AG08396 (cell line): ENCODE measurements around the gene RRAD.
A peak's percentile ranks its signal among the peaks of the same experiment; 100 is the strongest.
"Not testable (repeated sequence)": the region's sequence is repeated elsewhere in the genome, so short reads cannot be mapped to it uniquely, and the experiment has no call there.

Experiments
- DNase-seq: peaks from one replicate; pipeline ENCODE4 v3.0.0; 2012; ENCODE audit warnings: low spot score, mixed read lengths

The RRAD gene

GRCh38 chr16:66925322-66925840 lies at the start of gene RRAD:
RRAD (minus strand) TSS chr16:66925535; CDS start chr16:66925179, 356 bp downstream.
- DNase-seq: peak; percentile 75

- DNase-seq: not testable (repeated sequence)
Measured at GRCh38 chr16:66974932-66975246, 49.6 kb upstream of the RRAD start.

- not testable (repeated sequence) for DNase-seq
Measured at GRCh38 chr16:66974156-66974931, 49.0 kb upstream of the RRAD start.

- DNase-seq: no peak
Measured at GRCh38 chr16:66973716-66974115, 48.4 kb upstream of the RRAD start.

GRCh38 chr16:66972983-66973382 lies 47.6 kb upstream of the RRAD start:
- no peak for DNase-seq

GRCh38 chr16:66970775-66971720 lies 45.7 kb upstream of the RRAD start:
- DNase-seq: peak; percentile 70

- no peak for DNase-seq
Measured at GRCh38 chr16:66968847-66969246, 43.5 kb upstream of the RRAD start.

- no peak for DNase-seq
Measured at GRCh38 chr16:66964049-66964448, 38.7 kb upstream of the RRAD start.

- no peak for DNase-seq
Measured at GRCh38 chr16:66961914-66962313, 36.6 kb upstream of the RRAD start.

GRCh38 chr16:66961065-66961744 lies 35.9 kb upstream of the RRAD start, which contains the start of gene CES3:
CES3 (plus strand) TSS chr16:66961266; CDS start chr16:66961308, 42 bp downstream.
- peak; percentile 77 for DNase-seq

- no peak for DNase-seq
Measured at GRCh38 chr16:66960270-66960669, 34.9 kb upstream of the RRAD start.

GRCh38 chr16:66959704-66960161 lies 34.4 kb upstream of the RRAD start:
- no peak for DNase-seq

GRCh38 chr16:66958857-66959703 lies 33.7 kb upstream of the RRAD start:
- no peak for DNase-seq

GRCh38 chr16:66956154-66956457 lies 30.8 kb upstream of the RRAD start:
- DNase-seq: not testable (repeated sequence)

GRCh38 chr16:66955363-66956153 lies 30.2 kb upstream of the RRAD start:
- not testable (repeated sequence) for DNase-seq

- DNase-seq: peak; percentile 81
Measured at GRCh38 chr16:66954097-66954659, 28.8 kb upstream of the RRAD start.

GRCh38 chr16:66953462-66954096 lies 28.2 kb upstream of the RRAD start:
- DNase-seq: no peak

- DNase-seq: no peak
Measured at GRCh38 chr16:66952430-66953110, 27.2 kb upstream of the RRAD start.
